Stimulated activated CD8-positive, alpha-beta memory T cell treated with anti-CD3 and anti-CD28 coated beads, Interleukin-12 subunit alpha, Interleukin-12 subunit beta, amount 100 ng/mL, for 4 hours (primary cell): ENCODE data around the gene CALHM3.

Experiments
- DNase-seq: peaks from one replicate; pipeline ENCODE4 v3.0.0-alpha.2; 2020; ENCODE audit warnings: low read depth

Gene CALHM3

GRCh38 chr10:103449208-103450144 lies 29.6 kb downstream of the CALHM3 start:
- no peak for DNase-seq

DNA sequence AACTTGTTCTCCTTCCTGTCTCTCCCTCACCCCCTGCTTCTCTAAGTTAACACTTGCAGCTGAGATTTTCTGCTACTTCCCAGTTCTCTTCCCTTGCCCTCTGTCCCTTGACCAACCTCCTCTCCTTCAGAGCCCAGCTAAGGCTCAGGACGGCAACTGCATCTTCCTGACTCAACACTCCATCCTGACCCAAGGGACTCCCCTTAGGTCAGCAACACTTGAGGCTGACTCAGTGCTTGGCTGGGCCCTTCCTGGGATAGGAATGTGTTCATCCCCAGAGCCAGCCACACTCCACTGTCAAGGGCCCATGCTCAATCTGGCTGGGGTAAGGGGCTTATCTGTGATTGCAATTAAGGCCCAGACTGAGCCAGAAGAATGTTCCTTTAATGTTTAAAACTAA lies 30.3 kb downstream of the CALHM3 start:
- no peak for DNase-seq

GRCh38 chr10:103447187-103447586 lies 31.9 kb downstream of the CALHM3 start:
- no peak for DNase-seq

- DNase-seq = no peak
Observed at GRCh38 chr10:103445767-103446567, 33.1 kb downstream of the CALHM3 start.

GRCh38 chr10:103445366-103445765 lies 33.7 kb downstream of the CALHM3 start:
- DNase-seq = no peak

GRCh38 chr10:103444478-103444877 lies 34.6 kb downstream of the CALHM3 start:
- no peak for DNase-seq

- DNase-seq = no peak
Observed at GRCh38 chr10:103443475-103444185, 35.4 kb downstream of the CALHM3 start.

DNA sequence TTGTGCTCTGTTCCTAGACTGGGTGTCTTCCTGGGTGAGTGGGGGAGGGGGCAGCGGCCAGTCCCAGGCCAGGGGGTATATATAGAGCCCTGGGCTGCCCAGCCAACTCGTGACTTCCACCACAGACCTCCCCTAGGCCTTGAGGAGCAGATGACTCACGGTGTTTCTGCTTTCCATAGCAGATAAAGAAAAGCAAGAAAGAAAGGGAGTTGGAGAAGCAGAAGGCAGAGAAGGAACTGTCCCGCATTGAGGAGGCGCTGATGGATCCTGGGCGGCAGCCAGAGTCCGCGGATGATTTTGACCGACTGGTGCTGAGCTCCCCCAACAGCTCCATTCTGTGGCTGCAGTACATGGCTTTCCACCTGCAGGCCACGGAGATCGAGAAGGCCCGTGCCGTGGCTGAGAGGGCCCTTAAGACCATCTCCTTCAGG lies 37.0 kb downstream of the CALHM3 start:
- DNase-seq = no peak

DNA sequence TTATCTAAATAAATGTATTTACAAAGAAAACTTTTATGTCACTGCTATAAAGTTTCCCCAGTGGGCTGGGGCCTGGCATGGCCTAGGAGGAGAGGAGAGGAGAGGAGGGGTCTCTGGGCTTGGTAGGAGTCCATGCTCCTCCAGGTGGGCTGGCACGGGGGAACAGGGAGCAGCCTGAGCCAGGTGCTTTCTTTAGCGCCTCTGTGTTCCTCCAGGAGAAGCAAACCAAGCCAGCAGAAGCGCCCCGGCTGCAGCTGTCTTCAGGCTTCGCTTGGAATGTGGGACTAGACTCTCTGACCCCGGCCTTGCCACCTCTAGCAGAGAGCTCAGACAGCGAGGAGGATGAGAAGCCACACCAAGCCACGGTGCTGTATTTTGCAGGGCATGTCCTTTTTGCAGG lies 37.4 kb downstream of the CALHM3 start:
- no peak for DNase-seq

DNA sequence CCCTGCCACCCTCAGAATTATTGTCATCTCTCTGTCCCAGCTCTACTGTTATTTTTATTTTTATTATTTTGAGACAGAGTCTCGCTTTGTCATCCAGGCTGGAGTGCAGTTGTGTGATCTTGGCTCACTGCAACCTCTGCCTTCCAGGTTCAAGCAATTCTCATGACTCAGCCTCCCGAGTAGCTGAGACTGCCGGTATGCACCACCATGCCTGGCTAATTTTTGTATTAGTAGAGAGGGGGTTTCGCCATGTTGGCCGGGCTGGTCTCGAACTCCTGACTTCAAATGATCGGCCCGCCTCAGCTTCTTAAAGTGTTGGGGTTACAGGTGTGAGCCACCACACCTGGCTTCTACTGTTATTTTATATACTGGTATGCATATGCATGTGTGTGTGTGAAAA lies 37.8 kb downstream of the CALHM3 start:
- DNase-seq = no peak

DNA sequence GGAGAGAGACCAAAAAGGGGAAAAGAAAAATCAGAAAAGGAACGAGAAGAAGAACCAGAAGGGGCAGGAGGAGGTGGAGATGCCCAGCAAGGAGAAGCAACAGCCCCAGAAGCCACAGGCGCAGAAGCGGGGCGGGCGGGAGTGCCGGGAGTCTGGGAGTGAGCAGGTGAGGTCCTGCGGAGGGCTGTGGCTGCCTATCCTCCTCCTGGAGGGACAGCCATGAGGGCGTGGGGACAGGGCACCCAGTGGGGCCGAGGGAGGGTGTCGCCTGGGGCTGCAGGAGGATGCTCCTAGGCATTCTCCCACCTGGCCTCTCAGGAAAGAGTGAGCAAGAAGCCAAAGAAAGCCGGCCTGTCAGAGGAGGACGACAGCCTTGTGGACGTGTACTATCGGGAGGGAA lies 38.6 kb downstream of the CALHM3 start:
- DNase-seq = no peak

DNA sequence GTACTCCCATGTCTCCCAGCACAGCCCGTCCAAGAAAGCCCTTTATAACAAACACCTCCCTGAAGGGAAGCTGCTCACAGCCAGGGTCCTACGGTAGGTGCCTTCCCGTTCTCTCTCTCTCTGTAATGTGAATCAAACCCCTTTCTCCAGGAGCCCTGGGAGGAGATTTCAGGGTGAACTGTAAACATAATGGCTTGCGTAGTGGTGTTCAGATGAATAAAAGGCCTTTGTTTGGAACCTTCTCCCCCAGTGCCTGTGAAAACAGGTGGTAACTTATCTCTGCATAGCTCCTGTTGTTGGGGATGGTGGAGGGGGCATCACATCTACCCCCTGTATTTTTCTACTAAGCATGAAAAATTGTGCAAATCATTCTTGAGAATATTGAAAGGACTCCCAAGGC lies 39.3 kb downstream of the CALHM3 start:
- DNase-seq = no peak

GRCh38 chr10:103433858-103434257 lies 45.2 kb downstream of the CALHM3 start:
- no peak for DNase-seq

DNA sequence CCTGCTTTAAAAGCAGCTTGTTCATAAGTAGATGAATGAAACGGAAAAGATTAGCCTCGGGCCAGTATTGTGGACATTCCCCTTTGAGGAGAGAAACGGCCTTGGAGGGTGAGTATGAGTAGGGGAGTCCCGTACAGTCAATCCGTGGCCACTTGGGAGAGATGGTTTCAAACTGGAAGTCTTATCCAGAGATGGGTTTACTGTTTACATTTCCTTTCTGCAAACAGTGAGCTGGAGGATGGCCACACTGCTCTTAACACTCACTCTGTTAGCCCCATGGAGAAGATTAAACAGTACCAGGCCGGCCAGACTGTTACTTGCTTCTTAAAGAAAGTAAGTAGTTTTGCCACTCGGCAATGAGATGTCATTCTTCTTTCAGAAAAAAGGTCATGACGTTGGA lies 47.1 kb downstream of the CALHM3 start:
- DNase-seq = no peak

DNA sequence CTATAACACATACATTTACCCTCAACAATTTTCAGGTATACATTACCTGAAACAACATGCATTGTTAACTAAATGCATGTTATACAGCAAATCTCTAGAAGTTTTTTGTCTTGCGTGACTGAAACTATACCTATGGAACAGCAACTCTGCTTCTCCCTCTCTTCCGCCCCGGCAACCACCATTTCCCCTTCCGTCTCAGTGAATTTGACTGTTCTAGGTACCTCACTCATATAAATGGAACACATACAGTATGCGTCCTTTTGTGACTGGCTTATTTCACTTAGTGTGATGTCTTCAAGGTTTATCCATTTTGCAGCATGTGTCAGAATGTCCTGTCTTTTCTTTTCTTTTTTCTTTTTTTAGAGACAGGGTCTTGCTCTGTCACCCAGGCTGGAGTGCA lies 49.4 kb downstream of the CALHM3 start:
- DNase-seq = no peak

DNA sequence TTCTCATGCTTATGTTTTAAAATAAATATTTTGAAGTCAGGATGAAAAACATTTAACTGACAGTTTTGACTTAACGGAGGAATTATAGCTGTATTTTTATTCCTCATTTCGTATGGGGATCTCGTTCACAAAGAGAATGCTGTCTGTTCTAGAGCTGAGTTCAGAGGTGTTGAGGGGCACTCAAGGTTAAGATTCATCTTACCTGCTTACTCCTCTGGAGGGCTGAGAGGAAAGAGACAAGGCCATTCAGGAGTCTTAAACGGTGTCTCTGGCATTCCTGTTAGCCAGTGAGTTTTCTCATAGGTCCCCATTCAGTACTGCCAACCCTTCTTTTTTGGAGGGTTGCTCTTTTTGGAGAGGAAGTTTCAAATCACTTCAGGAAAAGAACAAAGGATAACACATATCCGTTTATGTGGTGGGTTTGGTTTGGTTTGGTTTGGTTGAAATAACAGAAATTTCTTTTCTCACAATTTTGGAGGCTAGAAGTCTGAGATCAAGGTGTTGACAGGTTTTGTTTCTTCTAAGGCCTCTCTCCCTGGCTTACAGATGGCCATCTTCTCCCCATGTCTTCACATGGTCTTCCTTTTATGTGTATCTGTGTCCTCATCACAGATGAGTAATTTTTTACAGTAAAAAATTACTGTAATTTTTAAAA lies 49.9 kb downstream of the CALHM3 start:
- no peak for DNase-seq

DNA sequence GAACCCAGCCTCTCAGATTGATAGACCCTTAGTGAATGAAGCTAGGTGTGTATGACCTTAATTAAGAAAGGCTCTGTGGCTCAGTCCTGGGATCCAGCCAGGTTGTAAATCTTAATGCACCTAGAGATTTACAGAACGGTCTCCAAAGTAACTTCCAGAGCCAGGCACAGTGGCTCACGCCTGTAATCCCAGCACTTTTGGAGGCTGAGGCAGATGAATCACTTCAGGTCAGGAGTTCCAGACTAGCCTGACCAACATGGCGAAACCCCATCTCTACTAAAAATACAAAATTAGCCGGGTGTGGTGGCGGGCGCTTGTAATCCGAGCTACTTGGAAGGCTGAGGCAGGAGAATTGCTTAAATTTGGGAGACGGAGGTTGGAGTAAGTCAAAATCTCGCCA lies 51.2 kb downstream of the CALHM3 start:
- no peak for DNase-seq

DNA sequence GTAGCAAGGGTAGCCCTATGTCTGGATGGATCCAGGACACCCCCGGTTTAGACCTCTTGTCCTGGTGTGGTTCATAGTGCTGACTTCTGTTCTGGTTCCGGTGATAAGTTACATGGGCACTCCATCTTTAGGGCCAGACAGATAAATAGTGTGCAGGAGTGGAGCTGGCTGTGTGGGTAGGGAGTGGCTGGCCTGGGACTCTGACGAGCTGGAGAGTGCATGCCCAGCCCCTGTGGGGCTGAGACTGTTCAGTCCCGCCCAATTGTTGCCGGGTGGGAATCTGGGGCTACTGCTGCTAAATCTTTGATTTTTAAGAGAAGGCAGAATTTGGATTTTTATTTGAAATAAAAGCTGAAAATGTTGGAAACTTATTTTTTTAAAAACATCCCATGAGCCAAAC lies 55.3 kb downstream of the CALHM3 start:
- DNase-seq = no peak
